ENCODE data around the gene CMKLR1. TPM values are rescaled to one million over a fixed set of nuclear protein-coding genes. Genes with fewer than 3 reads are reported as not detected.

CMKLR1 gene
- total and polyA plus RNA-seq, 10 of the 15 experiments (the other 5 are each of a cell fraction or from before 2014, with no cell fraction given): 13.8 to 52.3 (median 26.2) TPM

GRCh38 chr12:108335349-108336119, 3.6 kb downstream of the CMKLR1 start (continued):
- peak; percentile 40 for TF ChIP-seq CUX1 (IDR thresholded peaks at IDR 0.05; ENCODE audit: insufficient replicate concordance, low read depth, low read length)
- no peak for TF ChIP-seq KAT2A (conservative IDR thresholded peaks at IDR 0.05; ENCODE audit: control insufficient read depth, low read depth, low read length)
- peak; percentile 30; the same call in 1 of the 2 replicates for TF ChIP-seq ZNF24 (IDR thresholded peaks at IDR 0.05)
- peak; percentile 5; the same call in 1 of the 2 replicates for TF ChIP-seq RAD21 (IDR thresholded peaks at IDR 0.05; ENCODE audit: insufficient read depth, low read depth, low read length)
- TF ChIP-seq IKZF2 (IDR thresholded peaks at IDR 0.05): peak; percentile 94 to 96
- peak; percentile 24; the same call in 1 of the 2 replicates for TF ChIP-seq SMC3 (IDR thresholded peaks at IDR 0.05; ENCODE audit: borderline replicate concordance, low read length)
- TF ChIP-seq TCF12 (IDR thresholded peaks at IDR 0.05; ENCODE audit: low read depth, low read length): peak; percentile 85
- peak; percentile 77 for TF ChIP-seq MTA2 (IDR thresholded peaks at IDR 0.05; ENCODE audit: low read depth)
- TF ChIP-seq ETV6 (conservative IDR thresholded peaks at IDR 0.05 in 1 of 2, IDR thresholded peaks at IDR 0.05 in 1 of 2; ENCODE audit: borderline replicate concordance in 1 of 2, low read depth in 1 of 2): peak in 1 of 2 experiments; percentile 76; a peak in 1 of 4 replicates
- TF ChIP-seq RUNX3 (IDR thresholded peaks at IDR 0.05; ENCODE audit: low read length): peak; percentile 90
- TF ChIP-seq ZNF217 (IDR thresholded peaks at IDR 0.05): 0 out of 2 replicates have a peak, but pooled peaks have one; percentile 37
- TF ChIP-seq TCF7 (IDR thresholded peaks at IDR 0.05; ENCODE audit: borderline replicate concordance): peak; percentile 64; the same call in 1 of the 2 replicates
- TF ChIP-seq MEF2A (IDR thresholded peaks at IDR 0.05; ENCODE audit: insufficient read depth, low read depth, low read length): peak; percentile 59
- TF ChIP-seq, protein P1, sequence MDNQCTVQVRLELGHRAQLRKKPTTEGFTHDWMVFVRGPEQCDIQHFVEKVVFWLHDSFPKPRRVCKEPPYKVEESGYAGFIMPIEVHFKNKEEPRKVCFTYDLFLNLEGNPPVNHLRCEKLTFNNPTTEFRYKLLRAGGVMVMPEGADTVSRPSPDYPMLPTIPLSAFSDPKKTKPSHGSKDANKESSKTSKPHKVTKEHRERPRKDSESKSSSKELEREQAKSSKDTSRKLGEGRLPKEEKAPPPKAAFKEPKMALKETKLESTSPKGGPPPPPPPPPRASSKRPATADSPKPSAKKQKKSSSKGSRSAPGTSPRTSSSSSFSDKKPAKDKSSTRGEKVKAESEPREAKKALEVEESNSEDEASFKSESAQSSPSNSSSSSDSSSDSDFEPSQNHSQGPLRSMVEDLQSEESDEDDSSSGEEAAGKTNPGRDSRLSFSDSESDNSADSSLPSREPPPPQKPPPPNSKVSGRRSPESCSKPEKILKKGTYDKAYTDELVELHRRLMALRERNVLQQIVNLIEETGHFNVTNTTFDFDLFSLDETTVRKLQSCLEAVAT (IDR thresholded peaks at IDR 0.05): no peak
- peak; percentile 53; the same call in 1 of the 2 replicates for TF ChIP-seq SMARCA5 (IDR thresholded peaks at IDR 0.05)
- TF ChIP-seq, protein P2, sequence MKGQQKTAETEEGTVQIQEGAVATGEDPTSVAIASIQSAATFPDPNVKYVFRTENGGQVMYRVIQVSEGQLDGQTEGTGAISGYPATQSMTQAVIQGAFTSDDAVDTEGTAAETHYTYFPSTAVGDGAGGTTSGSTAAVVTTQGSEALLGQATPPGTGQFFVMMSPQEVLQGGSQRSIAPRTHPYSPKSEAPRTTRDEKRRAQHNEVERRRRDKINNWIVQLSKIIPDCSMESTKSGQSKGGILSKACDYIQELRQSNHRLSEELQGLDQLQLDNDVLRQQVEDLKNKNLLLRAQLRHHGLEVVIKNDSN (IDR thresholded peaks at IDR 0.05; ENCODE audit: borderline replicate concordance, extremely low read length, insufficient read depth, low read depth, low read length): no peak
- peak; percentile 46; the same call in 1 of the 3 replicates for TF ChIP-seq POU2F2 (IDR thresholded peaks at IDR 0.05; ENCODE audit: borderline replicate concordance, low read depth, low read length)
- TF ChIP-seq SP1 (IDR thresholded peaks at IDR 0.05; ENCODE audit: low read depth, low read length): no peak
- peak; percentile 93 for TF ChIP-seq NFIC (IDR thresholded peaks at IDR 0.05; ENCODE audit: low read depth, low read length)
- TF ChIP-seq MTA3 (IDR thresholded peaks at IDR 0.05; ENCODE audit: borderline replicate concordance, low read length): 0 out of 2 replicates have a peak, but pooled peaks have one; percentile 54
- peak; percentile 76 for TF ChIP-seq NR2F1 (conservative IDR thresholded peaks at IDR 0.05)
- no peak for TF ChIP-seq FOS (IDR thresholded peaks at IDR 0.05; ENCODE audit: borderline replicate concordance, extremely low read depth, insufficient read length)
- TF ChIP-seq YY1 (IDR thresholded peaks at IDR 0.05; ENCODE audit: low read depth, low read length): 0 out of 2 replicates have a peak, but pooled peaks have one; percentile 57
